Left forelimb (tissue), 1 donor: ENCODE measurements around the gene ANKRD55.
"Not testable (repeated sequence)": the region's sequence is repeated elsewhere in the genome, so short reads cannot be mapped to it uniquely, and the experiment has no call there.

ENCODE experiments used
- DNase-seq: peaks from one replicate; pipeline ENCODE4 v3.0.0-alpha.2; 2018; ENCODE audit warnings: low spot score

ANKRD55 gene

GRCh38 chr5:56144211-56144610, 88.9 kb downstream of the ANKRD55 start:
- DNase-seq = no peak

DNA sequence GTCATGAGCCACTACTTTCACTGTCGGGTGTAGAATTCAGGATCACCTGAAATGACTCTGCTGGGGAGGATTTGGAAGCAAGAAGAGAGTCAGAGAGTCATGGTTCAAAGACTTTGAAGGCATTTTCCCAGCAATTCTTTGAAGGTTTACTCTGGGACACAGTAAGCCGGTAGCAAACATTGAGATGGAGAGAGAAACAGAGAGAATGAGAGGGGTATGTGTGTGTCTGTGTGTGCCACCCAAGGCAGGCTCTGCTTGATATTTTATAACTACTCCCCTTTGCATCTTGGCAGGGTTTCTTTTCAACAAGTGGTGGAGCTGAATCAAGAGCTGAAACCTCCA, 89.8 kb downstream of the ANKRD55 start:
- DNase-seq = no peak

GRCh38 chr5:56142614-56143372, 90.3 kb downstream of the ANKRD55 start:
- no peak for DNase-seq

DNA sequence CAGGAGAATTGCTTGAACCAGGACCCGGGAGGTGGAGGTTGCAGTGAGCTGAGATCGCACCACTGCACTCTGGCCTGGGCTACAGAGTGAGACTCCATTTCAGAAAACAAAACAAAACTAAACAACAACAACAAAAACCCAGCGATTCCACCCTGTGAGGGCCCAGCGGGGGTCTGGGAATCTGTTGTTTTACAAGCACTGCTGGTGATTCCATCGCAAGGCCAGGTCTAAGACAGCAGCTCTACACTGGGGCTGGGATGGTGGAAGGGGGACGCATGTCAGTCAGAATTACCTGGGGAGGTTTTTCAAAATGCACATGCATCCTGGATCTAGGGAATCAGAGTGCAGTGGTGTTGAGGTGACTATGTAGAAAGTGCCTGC, 90.9 kb downstream of the ANKRD55 start:
- no peak for DNase-seq

DNA sequence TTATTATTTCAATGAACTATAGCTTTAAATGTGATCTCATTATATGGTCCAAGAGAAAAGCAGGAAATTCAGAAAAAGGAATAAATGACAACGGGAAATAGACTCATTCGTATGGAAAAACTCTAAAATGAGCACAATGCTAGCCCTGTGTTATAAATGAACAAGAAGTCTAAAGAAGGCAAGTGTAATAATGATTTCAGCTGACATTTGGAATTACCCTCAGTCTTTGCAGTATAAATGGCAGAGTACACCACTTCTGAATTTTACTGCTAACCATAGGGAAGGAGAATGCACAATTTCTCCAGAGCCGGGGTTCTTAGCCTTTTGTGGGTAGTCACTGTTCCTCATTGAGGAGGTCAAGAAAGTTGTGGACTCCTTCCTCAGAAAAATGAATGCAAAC, 93.1 kb downstream of the ANKRD55 start:
- no peak for DNase-seq

- no peak for DNase-seq
These were observed 102.5 kb downstream of the ANKRD55 start for GRCh38 chr5:56130664-56131063.

GRCh38 chr5:56129288-56129687, 103.8 kb downstream of the ANKRD55 start:
- DNase-seq = no peak

GRCh38 chr5:56128113-56128512, 105.0 kb downstream of the ANKRD55 start:
- DNase-seq = no peak

- DNase-seq = no peak
These were observed 106.5 kb downstream of the ANKRD55 start for GRCh38 chr5:56126487-56127179.

- no peak for DNase-seq
These were observed 109.4 kb downstream of the ANKRD55 start for GRCh38 chr5:56123531-56124243.

DNA sequence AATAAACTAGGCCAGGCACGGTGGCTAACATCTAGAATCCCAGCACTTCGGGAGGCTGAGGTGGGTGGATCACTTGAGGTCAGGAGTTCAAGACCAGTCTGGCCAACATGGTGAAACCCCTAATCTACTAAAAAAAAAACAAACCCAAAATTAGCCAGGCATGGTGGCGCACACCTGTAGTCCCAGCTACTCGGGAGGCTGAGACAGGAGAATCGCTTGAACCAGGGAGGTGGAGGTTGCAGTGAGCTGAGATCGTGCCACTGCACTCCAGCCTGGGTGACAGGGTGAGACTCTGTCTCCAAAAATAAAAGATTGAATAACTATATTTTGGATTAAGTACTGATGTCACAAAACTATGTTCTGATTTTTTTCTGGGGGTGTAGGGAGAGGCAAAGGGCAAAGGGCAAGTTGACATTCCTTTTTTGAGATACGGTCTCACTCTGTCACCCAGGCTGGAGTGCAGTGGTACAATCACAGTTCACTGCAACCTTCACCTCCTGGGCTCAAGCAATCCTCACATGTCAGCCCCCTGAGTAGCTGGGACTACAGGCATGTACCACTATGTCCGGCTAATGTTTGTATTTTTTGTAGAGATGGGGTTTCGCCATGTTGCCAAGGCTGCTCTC, 110.7 kb downstream of the ANKRD55 start:
- not testable (repeated sequence) for DNase-seq

- no peak for DNase-seq
These were observed 114.1 kb downstream of the ANKRD55 start for GRCh38 chr5:56119050-56119449.

DNA sequence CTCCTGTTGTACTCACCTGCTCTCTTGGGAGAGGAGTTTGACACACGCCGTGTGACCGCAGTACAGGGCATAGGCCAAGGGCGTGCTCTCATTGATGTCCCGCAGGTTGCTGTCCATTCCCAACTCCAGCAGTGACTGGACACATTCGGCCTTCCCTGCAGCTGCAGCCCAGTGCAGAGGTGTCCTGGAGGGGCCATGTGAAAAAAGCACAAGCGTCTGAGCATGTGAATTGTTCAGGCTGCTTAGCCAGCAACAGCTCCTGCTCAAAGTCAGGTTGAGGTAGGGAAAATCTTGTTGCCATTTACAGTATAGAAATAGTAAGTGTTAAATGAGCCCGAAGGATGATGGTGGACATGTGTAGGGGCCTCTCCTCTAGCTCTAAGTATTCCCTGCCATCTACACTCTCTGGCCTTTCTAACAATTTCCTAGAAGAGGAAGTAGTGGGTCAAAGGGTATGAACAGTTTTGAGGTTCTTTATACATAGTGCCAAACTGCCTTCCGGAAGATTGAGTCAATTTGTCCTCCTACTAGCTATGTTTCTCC, 116.5 kb downstream of the ANKRD55 start:
- DNase-seq = no peak

DNA sequence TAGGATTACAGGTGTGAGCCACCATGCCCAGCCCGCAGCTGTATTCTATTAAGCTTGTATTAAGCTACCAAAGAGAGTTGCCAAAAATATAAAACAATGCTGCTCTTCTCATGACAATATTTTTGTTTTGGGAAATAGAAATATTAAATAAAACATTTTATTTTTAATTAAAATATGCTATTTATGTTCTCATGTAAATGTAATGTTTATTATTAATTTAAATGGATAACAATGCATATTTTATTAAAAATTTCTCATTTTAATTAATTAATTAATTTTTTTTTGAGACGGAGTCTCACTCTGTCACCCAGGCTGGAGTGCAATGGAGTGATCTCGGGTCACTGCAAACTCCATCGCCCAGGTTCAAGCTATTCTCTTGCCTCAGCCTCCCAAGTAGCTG, 117.5 kb downstream of the ANKRD55 start:
- DNase-seq = no peak

DNA sequence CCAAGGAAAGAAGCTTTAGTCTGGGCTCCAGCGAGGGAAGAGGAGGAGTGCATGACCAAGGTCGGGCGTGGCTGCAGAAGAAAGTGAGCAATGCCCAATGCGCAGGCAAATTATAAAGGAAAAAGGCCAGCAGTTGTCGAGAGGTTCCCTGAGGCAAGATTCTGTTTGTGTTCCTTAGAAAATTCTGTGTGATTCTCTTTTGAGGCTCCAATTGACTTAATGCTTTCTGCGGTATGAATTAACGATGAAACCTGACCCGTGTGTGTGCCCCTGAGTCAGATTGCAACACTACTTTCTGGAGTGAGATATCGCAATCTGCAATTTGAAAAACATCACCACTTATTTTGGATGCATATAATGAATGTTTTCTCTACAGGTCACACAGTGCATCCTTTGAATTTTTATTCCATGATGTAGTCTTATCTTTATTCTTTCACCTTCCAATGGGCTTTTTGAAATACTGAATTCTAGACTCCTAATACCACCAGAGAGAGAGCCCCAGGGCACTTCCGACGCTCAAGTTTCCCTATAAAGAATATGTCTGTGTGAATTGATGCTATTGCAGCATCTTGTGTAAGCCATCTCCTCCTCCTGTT, 120.5 kb downstream of the ANKRD55 start:
- DNase-seq = no peak

DNA sequence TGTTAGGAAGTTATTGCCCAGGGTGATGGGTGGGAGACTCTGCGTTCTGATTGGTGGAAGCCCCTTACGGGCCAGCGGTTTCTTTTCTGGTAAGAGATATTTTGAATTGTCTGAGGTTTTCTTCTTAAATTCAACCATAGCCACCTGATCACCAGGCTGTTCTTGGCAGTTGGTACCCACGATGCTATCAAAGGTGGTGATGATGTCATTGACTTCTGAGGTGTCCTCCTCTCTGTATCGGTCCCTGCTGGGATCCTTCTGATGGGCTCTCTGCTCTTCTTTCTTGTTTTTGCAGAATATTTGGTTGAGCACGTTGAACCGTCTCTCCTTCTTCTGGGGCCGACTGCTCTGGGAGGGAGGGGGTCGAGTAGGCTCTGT, 121.7 kb downstream of the ANKRD55 start:
- DNase-seq = no peak

DNA sequence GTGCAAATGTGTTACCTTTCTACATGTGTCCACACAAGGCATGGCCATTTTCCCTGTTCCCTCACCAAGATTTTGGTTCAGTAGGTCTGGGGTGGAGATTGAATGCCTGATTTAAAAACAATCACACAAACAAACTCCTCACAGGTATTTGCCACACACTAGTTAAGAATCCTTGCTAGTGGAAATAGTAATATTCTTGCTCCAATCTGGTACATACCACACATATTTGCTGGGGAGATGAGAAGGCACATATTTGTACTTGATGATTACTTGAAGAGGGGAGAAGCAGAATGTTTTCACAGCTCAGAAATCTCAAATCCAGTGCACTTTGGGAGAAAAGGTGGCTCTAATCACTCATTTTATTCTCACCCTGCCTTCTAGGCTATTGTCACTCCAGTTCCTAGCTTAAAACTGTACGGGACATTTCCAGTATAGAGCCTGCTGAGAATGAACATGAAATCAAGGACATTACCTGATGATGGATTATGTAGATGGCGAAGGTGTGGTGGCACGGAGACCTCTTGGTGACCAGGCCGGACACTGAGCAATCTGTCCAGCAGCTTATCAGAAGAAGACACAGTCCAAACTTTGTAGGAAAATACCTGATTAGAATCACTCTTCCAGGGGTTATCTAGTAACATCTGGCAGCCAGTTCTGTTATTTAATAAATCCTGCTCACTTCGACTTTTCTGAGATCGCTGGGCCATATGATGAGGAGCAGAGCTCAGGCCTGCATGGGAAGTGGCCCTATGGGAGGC, 122.3 kb downstream of the ANKRD55 start:
- DNase-seq = no peak

DNA sequence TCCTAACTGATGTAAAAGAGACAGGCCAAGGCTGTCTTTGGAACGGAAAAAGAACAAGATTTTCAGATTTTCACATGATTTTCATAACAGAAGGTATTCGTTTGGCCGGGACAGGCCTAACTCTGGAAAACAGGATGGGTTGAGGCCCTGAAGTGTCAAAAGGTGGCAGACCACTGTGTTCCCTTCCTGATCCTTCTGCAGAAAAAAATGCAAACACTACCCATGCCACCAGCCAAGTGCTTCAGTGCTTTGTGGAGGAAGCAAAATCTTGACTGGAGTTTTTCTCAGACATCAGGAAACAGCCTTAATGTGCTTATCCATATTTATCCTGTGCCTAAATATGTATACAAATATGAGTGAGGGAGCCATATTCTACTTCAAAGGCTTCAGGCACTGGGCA, 124.9 kb downstream of the ANKRD55 start:
- DNase-seq = no peak

DNA sequence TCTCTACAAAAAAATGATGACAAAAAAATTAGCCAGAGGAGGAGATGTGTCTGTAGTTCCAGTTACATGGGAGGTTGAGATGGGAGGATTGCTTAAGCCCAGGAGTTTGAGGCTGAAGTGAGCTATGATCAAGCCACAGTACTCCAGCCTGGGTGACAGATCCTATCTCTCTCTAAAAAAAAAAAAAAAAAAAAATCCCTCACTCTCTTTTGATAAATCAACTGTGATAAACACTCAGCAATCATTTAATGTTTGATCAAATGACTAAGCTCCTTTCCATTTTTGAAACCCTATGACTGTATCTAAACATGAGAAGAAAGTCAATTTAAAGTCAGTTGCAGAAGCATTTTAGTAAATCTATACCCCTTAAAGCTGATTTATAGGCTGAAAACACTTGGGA, 126.3 kb downstream of the ANKRD55 start:
- no peak for DNase-seq

DNA sequence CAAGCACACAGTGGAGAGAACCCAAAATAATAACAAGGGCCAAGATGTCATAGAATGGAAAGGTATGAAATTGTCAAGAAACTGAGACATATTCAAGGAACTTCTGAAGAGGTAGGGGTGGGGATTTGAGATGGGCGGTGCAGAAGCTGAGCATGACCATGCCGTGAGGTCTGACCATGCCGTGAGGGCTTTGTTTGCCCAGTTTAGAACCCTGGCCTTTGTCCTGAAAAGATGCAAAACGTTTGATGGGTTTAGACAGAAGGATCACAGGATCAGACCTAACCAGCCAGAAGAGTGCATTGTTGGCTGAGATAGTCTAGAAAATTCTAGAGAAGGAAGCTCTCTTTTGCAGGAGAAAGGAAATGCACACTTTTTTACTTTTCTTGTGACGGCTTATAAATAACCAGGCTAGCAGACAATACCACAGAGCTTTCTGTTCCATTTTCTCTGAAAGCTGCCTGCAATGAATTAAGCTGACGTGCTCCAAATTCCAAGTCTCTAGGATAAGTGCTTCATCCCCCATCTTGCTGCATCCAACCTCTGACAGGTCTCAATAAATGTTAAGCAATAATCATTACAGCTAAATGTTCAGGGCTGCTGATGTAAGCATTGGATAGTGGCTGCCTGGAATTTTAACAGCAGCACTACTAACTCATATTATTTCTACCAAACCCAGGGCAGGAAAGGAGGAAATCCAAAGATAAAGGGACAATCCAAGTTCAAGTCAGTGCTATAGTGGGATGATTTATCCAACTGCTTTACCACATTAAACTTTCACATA, 127.4 kb downstream of the ANKRD55 start:
- no peak for DNase-seq

DNA sequence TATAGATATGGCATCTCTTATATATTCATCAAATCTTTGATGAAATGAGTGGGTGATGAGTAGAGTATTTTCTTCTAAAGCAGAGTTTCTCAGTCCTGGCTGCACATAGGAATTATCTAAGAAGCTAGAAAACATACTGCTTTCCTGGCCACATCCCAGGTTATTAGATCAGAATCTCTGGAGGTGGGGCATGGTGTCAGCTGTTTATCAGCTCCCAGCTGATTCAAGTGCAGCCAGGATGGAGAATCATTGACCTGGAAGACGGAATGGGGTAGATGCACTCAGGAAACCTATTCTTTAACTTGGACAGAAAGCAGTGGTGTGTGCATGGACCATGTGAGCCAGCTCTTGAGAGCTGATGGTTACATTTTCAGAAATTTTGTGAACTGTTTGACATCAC, 130.2 kb downstream of the ANKRD55 start:
- DNase-seq = no peak
